ENCODE results near the gene GLP1R. TPM values are rescaled to one million over a fixed set of nuclear protein-coding genes. Genes with fewer than 3 reads are reported as not detected.

Gene GLP1R
- total and polyA plus RNA-seq, 2 of the 13 experiments (the other 11 are each of a cell fraction or from before 2014, with no cell fraction given): not detected

- TF ChIP-seq, protein P1, sequence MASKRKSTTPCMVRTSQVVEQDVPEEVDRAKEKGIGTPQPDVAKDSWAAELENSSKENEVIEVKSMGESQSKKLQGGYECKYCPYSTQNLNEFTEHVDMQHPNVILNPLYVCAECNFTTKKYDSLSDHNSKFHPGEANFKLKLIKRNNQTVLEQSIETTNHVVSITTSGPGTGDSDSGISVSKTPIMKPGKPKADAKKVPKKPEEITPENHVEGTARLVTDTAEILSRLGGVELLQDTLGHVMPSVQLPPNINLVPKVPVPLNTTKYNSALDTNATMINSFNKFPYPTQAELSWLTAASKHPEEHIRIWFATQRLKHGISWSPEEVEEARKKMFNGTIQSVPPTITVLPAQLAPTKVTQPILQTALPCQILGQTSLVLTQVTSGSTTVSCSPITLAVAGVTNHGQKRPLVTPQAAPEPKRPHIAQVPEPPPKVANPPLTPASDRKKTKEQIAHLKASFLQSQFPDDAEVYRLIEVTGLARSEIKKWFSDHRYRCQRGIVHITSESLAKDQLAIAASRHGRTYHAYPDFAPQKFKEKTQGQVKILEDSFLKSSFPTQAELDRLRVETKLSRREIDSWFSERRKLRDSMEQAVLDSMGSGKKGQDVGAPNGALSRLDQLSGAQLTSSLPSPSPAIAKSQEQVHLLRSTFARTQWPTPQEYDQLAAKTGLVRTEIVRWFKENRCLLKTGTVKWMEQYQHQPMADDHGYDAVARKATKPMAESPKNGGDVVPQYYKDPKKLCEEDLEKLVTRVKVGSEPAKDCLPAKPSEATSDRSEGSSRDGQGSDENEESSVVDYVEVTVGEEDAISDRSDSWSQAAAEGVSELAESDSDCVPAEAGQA (IDR thresholded peaks at IDR 0.05; ENCODE audit: low read depth): no peak
- TF ChIP-seq, protein P1 (CRISPR knock-in tag; IDR thresholded peaks at IDR 0.05; ENCODE audit: borderline replicate concordance): no peak
- TF ChIP-seq ZNF44 (CRISPR knock-in tag; IDR thresholded peaks at IDR 0.05): no peak
Measured at GRCh38 chr6:39026175-39026574, 22.4 kb upstream of the GLP1R start (continued).

GRCh38 chr6:39029156-39030011, 19.2 kb upstream of the GLP1R start:
- Histone ChIP-seq H3K79me2 (ENCODE audit: insufficient read depth, low read length) (no peaks in the 10 kb centered on the region), H4K20me1 (ENCODE audit: insufficient read depth, low read length) (no peaks in the 10 kb centered on the region), H3K4me2 (ENCODE audit: low read depth, low read length) (no peak overlapping the region), H3K4me1 (ENCODE audit: insufficient read depth, low read length) (no peaks in the 10 kb centered on the region), H3K4me3 (replicated peaks in 1 of 3; ENCODE audit: insufficient read depth in 1 of 3, low read depth in 2 of 3, low read length in 3 of 3) (no peak overlapping the region), H3K36me3 (replicated peaks in 1 of 2; ENCODE audit: control insufficient read depth in 1 of 2, insufficient read depth in 2 of 2, low read length in 2 of 2) (no peaks in the 10 kb centered on the region), H3K9ac (ENCODE audit: insufficient read depth, low read depth, low read length) (no peak overlapping the region), H2AFZ (ENCODE audit: low read length) (no peak overlapping the region), H3K27me3 (ENCODE audit: control insufficient read depth in 1 of 2, insufficient read depth in 2 of 2, low read length in 2 of 2) (peaks cover 2 to 3% of the 10 kb centered on the region in 2 experiments; a peak in 1 of 5 replicates), H3K9me3 (ENCODE audit: low read length) (no peaks in the 10 kb centered on the region), H3K27ac (ENCODE audit: extremely low read length, insufficient read depth, low read length) (no peak overlapping the region)
- in situ Hi-C loops (cut with HindIII; ENCODE audit: extremely low pct_ligation_motif_present, low pct_unique_long_range_greater_than_20kb) (no loop called here), intact Hi-C loops (cut with micrococcal nuclease; ENCODE audit: unreplicated experiment) (loop anchor here (10.0 kb wide), 1 partner anchor 75 kb away; no protein-coding TSS in a partner anchor)
- ATAC-seq (peak; percentile 100), DNase-seq (ENCODE audit: low spot score) (peak; percentile 22), FAIRE-seq (peak; percentile 63)
- ChIA-PET POLR2A (interaction anchor here (0.6 kb wide), 1 partner anchor 208 kb away, joined by 3 read pairs; no protein-coding TSS in a partner anchor), CTCF (ENCODE audit: low intra/inter-chr PET ratio, low total read pairs) (no interaction called here)
- BruUV-seq (replicated peaks): no TSS peak
- 49% methylated on average over 13 of the region's 13 CpGs for WGBS (ENCODE audit: low lambda C conversion rate)
- TF ChIP-seq STAG1 (CRISPR knock-in tag; IDR thresholded peaks at IDR 0.05) (peak; percentile 50), KDM2A (CRISPR knock-in tag; IDR thresholded peaks at IDR 0.05; ENCODE audit: borderline replicate concordance, low read depth) (peak; percentile 51; the same call in 1 of the 2 replicates), MIER2 (CRISPR knock-in tag; IDR thresholded peaks at IDR 0.05) (no peak), ZNF441 (CRISPR knock-in tag; IDR thresholded peaks at IDR 0.05; ENCODE audit: borderline replicate concordance) (no peak)
- TF ChIP-seq, protein P2, sequence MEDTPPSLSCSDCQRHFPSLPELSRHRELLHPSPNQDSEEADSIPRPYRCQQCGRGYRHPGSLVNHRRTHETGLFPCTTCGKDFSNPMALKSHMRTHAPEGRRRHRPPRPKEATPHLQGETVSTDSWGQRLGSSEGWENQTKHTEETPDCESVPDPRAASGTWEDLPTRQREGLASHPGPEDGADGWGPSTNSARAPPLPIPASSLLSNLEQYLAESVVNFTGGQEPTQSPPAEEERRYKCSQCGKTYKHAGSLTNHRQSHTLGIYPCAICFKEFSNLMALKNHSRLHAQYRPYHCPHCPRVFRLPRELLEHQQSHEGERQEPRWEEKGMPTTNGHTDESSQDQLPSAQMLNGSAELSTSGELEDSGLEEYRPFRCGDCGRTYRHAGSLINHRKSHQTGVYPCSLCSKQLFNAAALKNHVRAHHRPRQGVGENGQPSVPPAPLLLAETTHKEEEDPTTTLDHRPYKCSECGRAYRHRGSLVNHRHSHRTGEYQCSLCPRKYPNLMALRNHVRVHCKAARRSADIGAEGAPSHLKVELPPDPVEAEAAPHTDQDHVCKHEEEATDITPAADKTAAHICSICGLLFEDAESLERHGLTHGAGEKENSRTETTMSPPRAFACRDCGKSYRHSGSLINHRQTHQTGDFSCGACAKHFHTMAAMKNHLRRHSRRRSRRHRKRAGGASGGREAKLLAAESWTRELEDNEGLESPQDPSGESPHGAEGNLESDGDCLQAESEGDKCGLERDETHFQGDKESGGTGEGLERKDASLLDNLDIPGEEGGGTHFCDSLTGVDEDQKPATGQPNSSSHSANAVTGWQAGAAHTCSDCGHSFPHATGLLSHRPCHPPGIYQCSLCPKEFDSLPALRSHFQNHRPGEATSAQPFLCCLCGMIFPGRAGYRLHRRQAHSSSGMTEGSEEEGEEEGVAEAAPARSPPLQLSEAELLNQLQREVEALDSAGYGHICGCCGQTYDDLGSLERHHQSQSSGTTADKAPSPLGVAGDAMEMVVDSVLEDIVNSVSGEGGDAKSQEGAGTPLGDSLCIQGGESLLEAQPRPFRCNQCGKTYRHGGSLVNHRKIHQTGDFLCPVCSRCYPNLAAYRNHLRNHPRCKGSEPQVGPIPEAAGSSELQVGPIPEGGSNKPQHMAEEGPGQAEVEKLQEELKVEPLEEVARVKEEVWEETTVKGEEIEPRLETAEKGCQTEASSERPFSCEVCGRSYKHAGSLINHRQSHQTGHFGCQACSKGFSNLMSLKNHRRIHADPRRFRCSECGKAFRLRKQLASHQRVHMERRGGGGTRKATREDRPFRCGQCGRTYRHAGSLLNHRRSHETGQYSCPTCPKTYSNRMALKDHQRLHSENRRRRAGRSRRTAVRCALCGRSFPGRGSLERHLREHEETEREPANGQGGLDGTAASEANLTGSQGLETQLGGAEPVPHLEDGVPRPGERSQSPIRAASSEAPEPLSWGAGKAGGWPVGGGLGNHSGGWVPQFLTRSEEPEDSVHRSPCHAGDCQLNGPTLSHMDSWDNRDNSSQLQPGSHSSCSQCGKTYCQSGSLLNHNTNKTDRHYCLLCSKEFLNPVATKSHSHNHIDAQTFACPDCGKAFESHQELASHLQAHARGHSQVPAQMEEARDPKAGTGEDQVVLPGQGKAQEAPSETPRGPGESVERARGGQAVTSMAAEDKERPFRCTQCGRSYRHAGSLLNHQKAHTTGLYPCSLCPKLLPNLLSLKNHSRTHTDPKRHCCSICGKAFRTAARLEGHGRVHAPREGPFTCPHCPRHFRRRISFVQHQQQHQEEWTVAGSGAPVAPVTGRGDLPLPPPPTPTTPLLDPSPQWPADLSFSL (CRISPR knock-in tag; IDR thresholded peaks at IDR 0.05): 0 out of 2 replicates have a peak, but pooled peaks have one; percentile 23
